ENCODE results near the gene C1GALT1.
A peak's percentile ranks its signal among the peaks of the same experiment; 100 is the strongest.

The C1GALT1 gene

GRCh38 chr7:7272294-7272693, 90.0 kb downstream of the C1GALT1 start:
- peak; percentile 49 for DNase-seq (ENCODE audit: low read depth)

DNA sequence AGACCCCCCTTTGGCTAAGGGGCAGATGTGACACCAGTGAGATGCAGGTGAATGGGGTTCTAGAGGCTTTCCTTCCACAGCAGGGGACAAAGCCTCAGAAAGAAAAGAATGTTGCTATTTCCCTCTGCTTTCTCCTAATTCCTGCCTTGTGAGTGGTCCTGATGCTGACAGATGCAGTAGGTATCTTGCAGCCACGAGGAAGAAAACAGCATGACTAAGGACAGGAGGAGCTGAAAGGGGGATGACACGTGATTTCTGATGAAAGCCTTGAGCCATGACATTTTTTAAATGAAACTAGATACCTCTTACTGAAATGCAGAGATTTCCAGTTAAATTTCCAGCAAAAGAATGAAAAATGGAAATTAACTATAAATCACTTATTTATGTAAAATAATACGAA, 92.4 kb downstream of the C1GALT1 start:
- peak; percentile 81 for DNase-seq (ENCODE audit: low read depth)

DNA sequence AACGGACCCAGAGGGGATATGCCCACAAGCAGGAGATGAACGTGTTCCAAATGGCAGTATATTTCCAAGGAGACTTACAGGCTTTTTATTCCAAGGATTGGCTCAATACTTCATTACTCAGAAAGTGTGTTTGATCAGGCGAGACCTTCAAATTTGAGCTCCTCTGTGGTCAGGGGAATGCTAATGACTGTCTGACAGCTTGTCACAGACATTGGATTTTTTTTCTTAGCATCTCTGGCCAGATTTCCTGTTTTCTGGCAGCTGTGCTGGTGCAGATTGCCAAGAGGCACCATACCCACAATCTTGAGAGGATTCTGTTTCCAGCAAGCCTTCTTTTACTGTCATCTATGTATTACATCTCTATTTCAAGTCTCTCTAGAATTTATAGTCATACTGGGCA, 93.8 kb downstream of the C1GALT1 start:
- no peak for DNase-seq (ENCODE audit: low read depth)

DNA sequence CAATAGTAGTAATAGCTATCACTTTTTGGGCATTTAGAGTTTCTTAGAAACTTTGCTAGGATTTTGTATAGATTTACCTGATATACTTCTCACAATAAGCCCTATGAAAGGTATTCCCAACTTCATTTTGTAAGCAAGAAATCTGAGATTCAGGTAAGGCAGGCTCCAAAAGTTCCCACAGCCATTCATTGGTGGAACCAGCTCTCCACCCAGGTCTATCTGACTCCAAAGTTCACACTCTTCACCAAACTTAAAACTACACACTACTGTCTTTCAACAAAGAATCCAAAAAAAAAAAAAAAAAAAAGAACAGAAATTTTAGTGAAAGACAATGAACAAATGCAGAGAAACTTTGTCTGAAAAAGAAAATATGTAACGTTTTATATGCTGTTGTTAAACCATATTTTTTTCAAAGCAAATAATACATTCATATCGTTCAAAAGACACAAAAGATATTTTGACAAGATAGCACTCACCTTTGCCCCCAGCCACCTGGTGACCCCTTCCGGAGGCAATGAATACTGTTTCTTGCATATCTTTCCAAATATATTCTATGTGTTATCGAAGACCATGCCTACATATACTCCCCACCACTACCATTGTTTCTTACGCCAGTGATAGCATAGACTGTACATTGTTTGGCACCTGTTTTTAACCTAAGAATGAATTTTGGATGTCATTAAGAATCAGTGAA, 108.2 kb downstream of the C1GALT1 start:
- DNase-seq (ENCODE audit: low read depth) = no peak

DNA sequence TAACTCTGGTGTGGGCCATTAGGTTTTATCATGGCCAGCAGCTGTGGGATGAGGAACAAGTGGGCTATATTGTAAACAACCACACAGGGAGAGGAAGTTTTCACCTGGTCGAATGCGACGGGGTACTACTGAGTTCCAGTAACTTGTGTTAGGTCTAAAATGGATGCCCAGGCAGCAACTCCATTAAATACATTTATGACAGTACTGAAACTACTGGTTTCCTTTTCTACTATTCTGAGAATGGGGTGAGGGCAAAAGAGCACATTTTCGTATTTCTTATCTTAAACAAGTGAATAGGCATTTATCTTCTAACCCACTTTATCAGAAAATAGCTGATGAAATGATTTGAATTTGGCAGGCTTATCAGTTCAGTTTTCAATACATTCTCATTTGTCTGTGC, 109.7 kb downstream of the C1GALT1 start:
- no peak for DNase-seq (ENCODE audit: low read depth)

- DNase-seq (ENCODE audit: low read depth) = no peak
These were observed 110.3 kb downstream of the C1GALT1 start for GRCh38 chr7:7292608-7293007.

DNA sequence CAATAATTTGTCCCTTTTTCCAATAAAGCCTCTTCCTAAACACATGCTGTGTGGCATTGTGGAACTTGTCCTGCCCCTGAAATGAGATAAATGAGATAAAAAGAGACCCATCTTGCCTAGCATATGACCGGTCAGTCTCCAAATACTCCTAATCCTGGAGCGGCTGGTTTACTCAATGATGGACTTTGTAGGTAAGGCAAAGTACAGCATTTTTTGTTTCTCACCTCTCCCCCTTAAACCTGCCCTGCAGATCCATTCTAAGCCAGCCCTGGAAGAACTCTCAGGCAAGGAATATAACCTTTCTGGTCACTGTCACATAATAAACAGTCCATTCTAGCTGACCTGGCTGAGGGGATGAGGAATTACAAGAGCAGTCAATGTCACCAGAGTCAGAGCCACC, 110.7 kb downstream of the C1GALT1 start:
- DNase-seq (ENCODE audit: low read depth) = no peak

GRCh38 chr7:7294911-7295310, 112.6 kb downstream of the C1GALT1 start:
- no peak for DNase-seq (ENCODE audit: low read depth)
